GM18507 (cell line): ENCODE data around the gene DUOXA1.
"Not testable (repeated sequence)": the region's sequence is repeated elsewhere in the genome, so short reads cannot be mapped to it uniquely, and the experiment has no call there.

Source experiments
- DNase-seq: peaks from one replicate; pipeline ENCODE4 v3.0.0; 2011; ENCODE audit warnings: low read depth; ENCODE audit not compliant: insufficient read length; ENCODE audit errors: extremely low spot score
- FAIRE-seq: peaks from 2 replicates; lab custom pipeline; 2011; peaks lifted over from hg19 to GRCh38; lab: Jason Lieb, UNC

DUOXA1 gene

GRCh38 chr15:45100884-45101625 lies 28.6 kb downstream of the DUOXA1 start:
- DNase-seq (no peak), FAIRE-seq (no peak)

- DNase-seq, result no peak
- no peak for FAIRE-seq
Observed at GRCh38 chr15:45099549-45100165, 30.0 kb downstream of the DUOXA1 start.

DNA sequence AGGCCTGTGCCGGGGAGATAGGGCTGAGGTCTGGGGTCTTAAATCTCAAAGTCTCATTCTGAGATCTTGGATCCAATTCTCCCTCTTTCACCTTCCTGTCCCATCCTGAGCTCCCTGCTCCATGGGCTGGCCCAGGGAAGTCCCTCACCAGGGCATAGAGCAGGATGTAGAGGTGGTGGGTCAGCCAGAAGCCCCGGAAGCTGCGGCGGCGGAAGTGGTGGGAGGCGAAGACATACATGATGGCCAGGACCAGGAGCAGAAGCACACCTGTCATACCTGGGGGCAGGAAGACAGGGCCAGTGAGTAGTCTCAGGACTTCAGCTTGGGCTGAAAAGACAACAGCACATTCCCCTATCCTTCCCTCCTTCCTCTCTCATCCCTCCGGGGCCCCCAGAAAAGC lies 32.2 kb downstream of the DUOXA1 start:
- FAIRE-seq, result no peak

DNA sequence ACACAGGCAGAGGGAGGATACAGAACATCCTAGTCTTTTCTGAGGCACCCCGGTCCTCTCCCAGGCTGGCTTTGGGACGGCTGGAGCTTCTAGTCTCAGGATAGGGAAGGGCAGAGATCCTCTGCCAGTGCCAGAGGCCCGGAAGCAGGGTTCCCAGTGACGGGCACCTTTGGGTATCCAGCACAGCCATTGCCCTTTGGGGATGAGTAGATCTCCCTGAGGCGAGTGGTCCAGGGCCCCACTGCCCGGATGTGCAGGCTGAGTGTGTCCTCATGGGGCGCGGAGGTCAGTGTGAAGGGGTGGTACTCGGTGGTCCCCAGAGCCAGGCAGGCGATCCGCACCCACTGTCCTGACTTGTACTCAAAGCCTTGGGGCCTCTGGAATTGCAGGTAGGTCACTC lies 34.0 kb downstream of the DUOXA1 start:
- FAIRE-seq (no peak), DNase-seq (no peak)

More for the DNA sequence above, 32.2 kb downstream of the DUOXA1 start:
- no peak for DNase-seq

GRCh38 chr15:45094358-45094730 lies 35.3 kb downstream of the DUOXA1 start:
- no peak for DNase-seq
- no peak for FAIRE-seq

GRCh38 chr15:45093622-45094357 lies 35.9 kb downstream of the DUOXA1 start:
- FAIRE-seq, result no peak
- DNase-seq, result no peak

DNA sequence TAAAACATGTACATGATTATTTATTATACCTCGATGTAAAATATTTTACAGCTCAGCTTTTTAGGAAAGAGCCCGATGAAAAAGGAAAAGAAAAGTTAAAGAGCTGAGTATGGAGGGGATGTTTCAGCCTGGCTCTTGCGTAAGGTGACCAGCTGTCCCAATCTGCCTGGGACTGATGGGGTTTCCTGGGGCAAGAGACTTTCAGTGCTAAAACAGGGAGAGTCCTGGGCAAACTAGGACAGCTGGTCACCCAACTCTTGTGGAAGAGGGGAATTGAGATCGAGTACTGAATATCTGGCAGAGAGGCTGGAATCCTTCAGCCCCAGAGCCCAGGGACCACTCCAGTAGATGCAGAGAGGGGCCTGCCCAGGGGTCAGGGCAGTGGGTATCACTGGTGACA lies 36.7 kb downstream of the DUOXA1 start:
- no peak for FAIRE-seq

GRCh38 chr15:45091576-45091975 lies 38.1 kb downstream of the DUOXA1 start:
- FAIRE-seq (no peak), DNase-seq (no peak)

More for the DNA sequence above, 36.7 kb downstream of the DUOXA1 start:
- DNase-seq, result no peak

GRCh38 chr15:45091161-45091560 lies 38.5 kb downstream of the DUOXA1 start:
- FAIRE-seq, result no peak
- DNase-seq, result no peak

DNA sequence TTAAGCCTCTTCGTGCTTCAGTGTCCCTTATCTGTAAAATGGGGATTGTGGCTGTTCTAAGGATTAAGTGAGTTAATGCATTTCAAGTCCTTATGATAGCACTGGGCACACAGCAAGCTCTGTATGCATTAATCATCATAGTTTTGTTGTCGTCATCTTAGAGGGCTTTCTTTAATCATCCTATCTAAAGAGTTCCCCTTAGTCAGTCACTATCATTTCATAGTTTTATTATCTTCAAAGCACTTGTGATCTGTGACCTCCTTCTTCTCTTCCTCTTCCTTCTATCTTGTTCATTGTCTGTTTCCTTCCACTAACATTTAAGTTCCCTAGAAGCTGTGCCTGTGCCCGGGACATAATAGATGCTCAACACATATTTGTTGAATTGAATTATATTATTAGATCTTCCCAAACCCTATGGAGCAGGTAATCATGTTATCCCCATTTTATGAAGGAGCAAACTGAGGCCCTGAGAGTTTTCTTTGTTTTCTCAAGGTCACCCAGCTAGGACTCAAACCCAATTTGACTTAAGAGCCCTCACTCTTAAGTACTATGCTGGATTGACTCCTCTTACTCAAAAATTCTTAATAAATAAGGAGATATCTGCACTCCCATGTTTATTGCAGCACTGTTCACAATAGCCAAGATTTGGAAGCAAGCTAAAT lies 39.8 kb downstream of the DUOXA1 start:
- DNase-seq (no peak), FAIRE-seq (no peak)

- FAIRE-seq (no peak), DNase-seq (no peak)
Observed at GRCh38 chr15:45088801-45089711, 40.6 kb downstream of the DUOXA1 start.

DNA sequence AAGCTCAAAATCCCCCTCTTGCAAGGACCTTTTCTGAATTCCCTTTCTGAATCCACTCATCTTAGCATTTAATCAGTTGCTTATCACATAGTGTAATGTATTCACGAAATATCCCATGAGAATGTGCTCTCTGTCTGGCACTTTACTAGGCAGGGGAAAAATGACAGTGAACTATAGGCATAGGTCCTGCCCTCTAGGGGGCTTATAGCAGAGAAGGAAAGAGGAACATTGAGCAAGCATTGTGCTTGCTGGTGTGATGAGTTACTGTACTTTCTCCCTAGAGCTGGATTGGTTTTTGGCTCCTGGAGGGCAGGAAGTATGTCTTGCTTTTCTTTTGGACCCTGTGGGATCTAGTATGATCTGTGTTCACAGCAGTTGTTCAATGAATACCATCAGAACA lies 42.2 kb downstream of the DUOXA1 start:
- FAIRE-seq, result no peak
- no peak for DNase-seq

- DNase-seq (no peak), FAIRE-seq (no peak)
Observed at GRCh38 chr15:45084163-45084562, 45.5 kb downstream of the DUOXA1 start.

DNA sequence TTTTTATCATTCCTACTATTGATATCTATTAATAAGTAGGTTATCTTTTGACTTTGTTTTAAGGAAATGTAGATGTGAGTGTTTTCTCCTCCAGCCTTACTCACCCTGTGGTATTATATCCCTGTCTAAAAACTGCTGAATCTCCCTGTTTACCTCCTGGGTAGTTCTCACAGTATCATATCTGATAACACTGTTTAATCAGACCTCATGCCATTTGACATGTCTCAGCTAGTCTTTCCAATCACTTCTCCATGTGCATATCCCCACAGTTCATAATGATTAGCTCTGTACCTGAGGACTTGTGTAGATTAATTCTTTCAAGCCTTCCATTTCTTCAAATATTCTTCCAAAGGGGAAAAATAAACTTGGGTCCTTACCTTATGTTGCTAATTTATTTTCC lies 46.5 kb downstream of the DUOXA1 start:
- no peak for DNase-seq
- no peak for FAIRE-seq

DNA sequence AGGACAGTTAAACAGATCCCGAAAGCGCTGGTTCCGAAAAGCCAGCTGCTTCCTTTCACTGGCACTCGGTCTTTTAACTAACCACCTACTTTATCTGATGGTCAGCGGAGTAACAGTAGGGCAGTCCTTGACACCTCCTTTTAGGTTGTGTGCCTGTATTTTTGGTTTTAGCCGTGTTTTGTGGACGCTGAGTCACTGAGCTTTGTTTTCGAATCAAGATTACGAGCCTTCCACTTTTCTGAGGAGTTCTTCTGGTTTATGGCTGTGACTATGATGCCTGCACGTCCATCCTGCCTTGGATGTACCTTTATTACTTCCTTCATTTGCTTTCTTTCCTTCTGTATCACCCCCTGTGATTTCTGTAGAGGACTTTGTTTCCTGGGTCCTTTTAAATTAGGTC lies 47.3 kb downstream of the DUOXA1 start:
- not testable (repeated sequence) for DNase-seq, FAIRE-seq

DNA sequence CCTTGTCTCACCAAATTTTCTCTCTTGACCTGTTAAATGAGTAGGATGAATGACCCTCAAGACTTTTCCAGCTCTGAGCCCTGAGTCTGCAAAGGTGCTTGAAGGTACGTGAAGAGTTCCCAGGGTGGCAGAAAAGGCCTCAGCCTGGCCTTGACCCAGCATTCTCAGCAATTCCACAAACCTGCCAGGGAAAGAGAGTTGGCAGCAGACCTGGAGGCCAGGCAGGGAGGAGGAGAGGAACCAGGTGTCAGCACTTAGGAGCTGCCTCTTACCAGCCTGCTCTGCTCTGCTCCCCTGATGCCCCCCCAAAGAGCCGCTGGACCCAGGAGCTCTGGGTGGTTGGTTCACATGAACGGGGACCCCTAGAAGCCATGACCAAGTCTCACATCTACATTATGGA lies 49.1 kb downstream of the DUOXA1 start:
- FAIRE-seq, DNase-seq: not testable (repeated sequence)

DNA sequence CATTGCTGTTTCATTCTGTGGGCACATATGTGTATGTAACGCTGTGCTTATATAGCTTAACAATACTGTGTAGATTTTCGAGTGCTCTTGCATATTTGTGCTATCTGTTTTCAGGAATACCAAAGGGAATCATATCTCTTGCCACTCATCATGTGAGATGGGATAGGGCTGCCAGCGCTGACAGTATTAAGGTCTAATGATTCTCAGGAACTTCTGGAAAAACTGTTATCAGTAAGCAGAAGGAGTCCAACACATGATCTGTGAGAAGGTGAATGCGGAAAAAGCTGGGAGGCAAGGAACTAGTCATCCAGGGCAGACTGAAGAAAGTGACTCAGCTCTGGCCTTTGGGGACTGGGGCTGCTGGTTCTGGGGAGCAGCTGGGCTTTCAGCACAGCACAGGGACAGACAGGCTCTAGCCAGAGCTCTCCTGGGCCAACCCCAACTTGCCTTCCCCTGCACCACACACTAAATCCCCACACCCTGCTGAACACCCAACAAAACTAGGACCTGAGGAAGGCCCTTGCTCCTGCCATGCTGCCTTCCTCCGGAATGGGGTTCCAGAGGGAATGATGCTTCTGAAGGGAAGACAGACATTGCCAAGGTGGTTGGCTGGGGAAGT lies 49.9 kb downstream of the DUOXA1 start:
- not testable (repeated sequence) for FAIRE-seq, DNase-seq

GRCh38 chr15:45079201-45079600 lies 50.5 kb downstream of the DUOXA1 start:
- not testable (repeated sequence) for DNase-seq, FAIRE-seq

- not testable (repeated sequence) for FAIRE-seq, DNase-seq
Observed at GRCh38 chr15:45077391-45077790, 52.3 kb downstream of the DUOXA1 start.
